Measurements from ENCODE around the gene SKI.
A peak's percentile ranks its signal among the peaks of the same experiment; 100 is the strongest.
"Not testable (repeated sequence)": the region's sequence is repeated elsewhere in the genome, so short reads cannot be mapped to it uniquely, and the experiment has no call there.

The SKI gene

DNA sequence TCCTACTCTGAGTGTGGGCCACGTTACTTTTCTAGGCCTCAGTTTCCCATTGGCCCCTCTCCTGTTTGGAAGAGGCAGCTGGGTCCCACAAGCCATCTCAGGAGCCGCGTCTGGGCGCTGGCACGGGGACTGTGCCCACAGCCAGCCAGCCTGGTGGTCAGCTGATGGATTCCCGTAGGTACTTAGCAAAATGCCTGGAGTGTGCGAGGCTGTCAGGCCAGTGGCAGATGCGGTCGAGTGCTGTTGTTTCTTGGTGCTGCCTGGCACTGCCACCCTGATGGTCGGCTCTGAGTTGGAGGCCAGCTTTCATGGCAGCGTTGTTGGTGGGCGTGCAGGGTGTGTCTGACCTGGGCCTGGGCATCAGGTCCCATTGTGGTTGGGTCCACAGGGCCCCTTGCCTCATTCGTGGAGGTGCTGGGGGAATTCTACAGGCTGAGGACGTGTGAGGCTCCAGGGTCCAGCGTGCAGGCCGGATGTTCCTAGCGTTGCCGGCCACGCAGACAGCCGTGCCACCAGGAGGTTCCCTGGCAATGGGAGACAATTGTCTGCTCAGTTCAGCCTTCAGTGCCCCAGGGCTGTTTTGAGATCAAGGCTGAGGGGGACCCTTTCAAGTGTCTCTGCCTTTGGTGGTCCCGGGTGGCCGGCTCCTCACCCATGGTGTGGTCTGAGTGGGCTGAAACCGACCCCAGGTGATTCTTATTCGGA, 20.9 kb downstream of the SKI start:
- no peak for DNase-seq

DNA sequence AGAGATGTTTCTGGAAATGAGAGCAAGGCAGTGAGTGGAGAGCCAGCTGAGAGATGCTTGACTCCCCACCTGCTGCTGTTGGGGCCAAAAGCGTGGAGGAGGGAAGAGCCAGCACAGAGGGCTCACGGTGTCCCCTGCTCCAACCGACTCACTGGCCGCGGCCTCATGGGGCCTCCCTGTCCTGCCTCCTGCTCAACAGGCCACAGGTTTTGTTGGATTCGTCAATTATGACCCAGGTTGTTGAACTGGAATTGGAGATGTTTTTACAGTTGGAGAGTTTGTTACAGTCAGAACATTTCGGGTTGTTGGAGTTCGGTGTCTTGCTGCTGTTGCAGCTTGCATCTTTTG, 21.4 kb downstream of the SKI start:
- DNase-seq, result no peak

DNA sequence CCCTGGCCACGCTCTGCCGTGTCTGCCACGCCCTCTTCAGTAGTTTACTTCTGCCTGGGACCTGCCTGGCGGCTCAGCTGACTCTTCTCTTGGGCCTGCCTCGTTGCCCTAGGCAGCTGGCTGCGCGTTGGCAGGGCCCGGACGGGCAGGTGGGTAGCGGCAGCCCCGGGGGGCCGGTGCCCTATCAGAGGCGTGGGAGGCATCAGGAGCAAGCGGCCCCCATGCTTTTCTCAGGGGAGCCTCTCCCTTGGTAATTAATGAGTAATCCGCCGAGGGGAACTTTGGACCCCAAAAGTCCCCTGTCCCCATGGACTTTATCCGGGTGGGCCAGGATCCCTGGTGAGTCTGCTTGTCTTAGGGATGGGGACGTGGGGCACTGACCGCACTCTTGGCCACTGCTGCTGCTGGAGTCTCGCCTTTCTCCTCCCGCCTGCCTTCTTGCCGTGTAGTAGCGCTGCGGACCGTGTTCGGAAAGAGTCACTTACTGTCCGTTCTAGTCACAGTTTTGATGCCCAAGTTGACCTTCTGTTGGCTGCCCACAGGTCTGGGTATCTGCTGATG, 22.7 kb downstream of the SKI start:
- no peak for DNase-seq

DNA sequence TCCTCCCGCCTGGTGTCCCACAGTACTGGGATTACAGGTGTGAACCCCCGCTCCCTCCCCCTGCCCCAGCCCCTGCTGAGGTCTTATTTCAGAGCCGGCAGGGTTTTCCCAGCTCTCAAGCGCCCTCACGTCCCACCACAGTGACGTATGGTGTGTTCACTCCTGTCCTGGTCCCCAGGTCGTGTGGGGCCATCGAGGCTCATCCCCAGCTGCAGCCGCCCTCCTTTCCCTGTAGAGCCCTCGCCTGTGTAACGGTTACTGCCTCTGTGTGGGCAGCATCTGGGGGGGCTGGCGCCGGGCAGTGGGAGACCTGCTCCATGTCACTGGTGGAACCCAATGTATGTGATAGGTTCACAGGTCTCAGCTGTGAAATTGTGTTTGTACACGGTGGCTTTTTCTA, 23.2 kb downstream of the SKI start:
- DNase-seq, result no peak

DNA sequence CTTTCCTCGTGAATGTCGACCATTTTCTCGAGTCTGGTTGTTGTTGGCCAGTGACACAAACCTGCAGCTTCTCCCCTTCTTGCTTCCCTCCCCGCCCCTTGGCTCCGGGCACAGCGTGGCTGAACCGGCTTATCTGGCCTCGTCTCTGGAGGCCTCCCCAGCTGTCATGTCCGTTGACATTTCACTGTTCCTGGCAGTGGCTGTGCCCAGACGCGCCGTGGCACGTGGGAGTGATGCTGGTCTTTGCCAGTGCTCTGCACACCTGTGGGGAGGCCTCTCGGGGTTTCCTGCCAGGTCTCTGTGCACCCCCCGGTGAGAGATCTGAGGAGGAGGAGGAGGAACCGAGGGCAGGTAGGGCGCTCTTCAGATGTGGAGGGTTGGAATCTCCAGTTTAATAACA, 23.7 kb downstream of the SKI start:
- DNase-seq, result no peak

DNA sequence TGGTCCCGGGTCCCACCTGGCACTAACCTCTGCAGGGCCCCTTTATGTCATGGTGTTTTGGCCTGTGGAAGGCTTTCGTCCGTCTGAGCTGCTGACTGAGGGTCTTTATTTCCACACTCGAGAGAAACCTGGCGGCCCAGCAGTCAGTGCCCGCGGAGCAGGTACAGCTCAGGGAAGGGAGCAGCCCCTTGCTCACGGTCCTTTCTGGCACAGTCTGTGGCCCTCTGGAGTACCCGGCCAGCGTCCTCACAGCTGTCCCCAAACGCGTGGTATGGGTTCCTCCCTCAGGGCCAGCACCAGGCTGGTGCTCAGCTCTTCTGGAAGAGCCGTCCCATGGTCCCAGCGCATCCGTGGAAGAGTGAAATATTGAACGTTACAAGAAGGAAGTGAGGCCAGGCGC, 24.3 kb downstream of the SKI start:
- DNase-seq, result no peak

DNA sequence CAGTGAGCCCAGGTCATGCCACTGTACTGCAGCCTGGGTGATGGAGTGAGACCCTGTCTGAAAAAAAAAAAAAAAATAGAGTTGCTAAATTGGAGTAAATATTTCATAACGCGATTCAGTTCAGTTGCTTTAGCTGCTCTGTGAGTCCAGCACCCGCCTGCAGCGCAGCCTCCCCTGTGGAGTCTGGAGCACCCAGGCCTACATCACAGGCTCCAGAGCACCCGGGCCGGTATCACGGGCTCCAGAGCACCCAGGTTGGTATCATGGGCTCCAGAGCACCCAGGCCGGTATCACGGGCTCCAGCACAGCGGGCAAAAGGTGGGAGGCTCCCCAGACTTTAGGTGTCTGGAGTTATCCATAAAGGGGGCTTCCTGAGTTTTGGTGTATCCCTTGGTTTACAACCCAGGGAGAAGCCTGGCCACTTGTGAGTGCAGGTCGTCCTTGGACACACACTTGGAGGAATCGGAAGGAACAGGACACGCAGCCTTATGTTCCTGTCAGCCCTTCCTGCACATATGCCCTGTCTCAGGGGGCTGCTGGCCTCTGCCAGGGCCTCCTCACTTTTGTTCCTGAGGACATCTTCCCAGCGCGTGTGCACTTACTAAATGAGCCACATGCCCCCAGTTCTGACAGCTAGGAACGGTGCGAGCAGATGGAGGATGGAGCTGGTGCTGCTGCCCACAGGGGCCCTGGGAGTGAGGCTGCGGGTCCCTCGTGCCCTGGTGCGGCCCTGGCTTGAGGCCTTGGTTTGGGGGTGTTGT, 25.1 kb downstream of the SKI start:
- DNase-seq, result no peak

DNA sequence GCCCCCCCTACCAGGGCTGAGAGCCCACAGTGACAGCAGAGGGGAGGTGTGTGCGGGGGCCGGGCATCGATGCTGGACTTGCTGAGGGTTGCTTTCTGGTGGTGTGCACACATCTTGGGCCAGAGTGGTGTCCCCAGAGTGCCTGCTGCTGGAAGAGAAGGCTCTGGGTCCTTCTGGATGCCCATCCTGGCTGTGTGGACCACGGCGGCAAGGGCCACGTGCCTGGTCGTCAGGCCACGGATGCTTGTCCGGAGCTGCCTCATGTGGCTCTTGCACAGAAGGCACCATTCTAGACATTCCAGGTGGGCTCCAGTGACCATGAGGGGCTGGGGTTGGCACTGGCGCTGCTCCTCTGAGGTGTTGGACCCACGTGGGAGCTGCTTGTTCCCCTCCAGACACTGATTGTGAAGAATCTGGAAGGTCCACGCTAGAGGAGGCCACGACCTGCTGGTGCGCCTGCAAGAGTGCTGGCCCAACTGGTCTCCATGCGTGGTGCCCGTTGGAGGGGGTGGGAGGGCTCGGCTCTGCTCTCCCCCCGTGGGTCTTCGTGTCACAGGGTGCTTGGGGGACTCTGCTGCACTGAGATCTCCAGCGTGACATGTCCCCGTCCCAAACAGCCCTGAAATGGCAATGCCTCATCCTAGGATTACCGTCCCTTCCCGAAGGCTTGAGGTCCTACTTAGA, 25.8 kb downstream of the SKI start:
- DNase-seq, result no peak

DNA sequence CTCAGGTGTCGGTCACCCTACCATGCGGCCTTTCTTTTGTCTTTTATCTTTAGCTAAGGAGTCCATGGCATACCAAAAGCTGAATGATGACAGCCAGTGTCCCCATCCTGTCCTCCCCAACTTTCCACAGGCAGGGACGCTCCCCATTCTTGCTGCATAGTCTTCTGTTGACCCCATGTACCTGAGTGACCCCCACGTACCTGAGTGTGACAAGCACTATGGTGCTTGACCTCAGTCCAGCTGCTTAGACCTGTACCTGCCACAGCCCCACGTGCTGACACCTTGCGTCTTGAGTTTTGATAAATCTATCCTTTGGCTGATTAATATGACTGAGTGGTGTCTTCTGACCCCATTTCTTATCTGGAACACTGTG, 26.9 kb downstream of the SKI start:
- no peak for DNase-seq

DNA sequence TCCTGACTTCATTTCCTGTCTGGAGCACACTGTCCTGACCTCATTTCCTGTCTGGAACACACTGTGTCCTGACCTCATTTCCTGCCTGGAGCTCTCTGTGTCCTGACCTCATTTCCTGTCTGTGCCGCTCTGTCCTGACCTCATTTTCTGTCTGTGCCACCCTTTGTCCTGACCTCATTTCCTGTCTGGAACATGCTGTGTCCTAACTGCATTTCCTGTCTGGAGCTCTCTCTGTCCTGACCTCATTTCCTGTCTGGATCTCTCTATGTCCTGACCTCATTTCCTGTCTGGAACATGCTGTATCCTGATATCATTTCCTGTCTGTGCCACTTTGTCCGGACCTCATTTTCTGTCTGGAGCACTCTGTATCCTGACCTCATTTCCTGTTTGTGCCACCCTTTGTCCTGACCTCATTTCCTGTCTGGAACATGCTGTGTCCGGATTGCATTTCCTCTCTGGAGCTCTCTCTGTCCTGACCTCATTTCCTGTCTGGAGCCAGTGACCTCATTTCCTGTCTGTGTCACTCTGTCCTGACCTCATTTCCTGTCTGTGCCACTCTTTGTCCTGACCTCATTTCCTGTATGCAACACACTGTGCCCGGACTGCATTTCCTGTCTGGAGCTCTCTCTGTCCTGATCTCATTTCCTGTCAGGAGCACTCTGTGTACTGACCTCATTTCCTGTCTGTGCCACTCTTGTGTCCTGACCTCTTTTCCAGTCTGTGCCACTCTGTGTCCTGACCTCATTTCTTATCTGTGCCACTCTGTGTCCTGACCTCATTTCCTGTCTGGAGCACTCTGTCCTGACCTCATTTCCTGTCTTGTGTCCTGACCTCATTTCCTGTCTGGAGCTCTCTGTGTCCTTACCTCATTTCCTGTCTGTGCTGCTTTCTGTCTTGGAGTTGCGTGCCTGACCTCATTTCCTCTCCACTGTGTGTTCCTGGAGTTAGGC, 27.6 kb downstream of the SKI start:
- peak; percentile 89 for DNase-seq

DNA sequence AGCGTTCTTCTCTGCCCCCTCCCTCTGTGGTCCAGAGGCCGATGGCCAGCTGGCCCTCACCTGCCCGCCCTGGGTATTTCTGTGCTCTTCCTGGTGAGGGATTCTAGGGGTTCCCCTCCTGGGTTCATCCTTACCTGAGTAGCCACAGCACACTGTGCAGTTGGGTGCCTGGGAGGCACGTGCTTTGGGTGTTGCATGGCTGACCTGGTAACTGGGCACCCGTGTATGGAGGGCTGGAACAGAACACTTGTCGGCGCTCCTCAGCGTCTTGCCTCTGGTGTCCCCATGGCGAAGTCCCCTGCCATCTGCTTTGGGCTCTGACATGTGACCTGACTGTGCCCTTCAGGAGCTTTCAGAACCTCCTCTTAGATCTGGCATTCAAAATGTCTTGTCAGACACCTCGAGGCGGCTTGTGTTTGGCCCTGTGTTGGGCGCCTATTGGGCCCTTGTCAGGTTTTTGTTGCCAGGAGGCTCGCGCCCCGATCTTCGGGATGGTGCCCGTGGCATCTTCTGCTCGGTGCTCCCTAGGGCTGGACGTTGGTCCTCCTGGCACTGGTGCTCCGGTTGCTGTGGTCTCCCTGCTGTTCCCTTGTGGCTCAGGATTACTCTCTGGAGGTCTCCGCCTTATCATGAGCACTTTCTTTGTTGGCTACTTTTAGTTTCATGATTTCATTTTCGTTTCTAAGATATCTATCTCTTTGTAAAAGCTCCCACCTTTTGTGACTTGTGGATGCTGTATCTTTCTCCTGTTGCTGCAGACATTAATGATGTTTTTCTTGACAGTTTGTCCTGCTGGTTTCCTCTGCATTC, 28.5 kb downstream of the SKI start:
- DNase-seq, result no peak

DNA sequence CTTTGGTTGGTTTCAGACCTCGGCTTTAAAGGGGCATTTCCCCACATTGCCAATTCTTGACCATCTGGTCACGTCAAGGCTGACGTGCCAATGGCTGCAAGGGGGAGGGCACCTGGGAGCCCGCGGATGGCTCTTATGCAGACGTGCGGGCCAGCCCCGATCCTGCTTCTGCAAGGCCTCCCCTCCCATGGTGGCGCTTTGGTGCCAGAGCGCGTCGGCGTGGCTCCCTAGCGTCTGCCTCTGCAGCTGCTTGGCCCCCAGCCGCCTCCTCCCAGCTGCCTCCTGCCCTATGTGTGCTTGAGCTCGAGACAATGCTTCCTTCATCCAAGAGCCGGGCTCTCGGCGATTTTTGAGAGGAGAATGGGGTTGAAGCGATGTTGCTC, 29.1 kb downstream of the SKI start:
- DNase-seq, result no peak

DNA sequence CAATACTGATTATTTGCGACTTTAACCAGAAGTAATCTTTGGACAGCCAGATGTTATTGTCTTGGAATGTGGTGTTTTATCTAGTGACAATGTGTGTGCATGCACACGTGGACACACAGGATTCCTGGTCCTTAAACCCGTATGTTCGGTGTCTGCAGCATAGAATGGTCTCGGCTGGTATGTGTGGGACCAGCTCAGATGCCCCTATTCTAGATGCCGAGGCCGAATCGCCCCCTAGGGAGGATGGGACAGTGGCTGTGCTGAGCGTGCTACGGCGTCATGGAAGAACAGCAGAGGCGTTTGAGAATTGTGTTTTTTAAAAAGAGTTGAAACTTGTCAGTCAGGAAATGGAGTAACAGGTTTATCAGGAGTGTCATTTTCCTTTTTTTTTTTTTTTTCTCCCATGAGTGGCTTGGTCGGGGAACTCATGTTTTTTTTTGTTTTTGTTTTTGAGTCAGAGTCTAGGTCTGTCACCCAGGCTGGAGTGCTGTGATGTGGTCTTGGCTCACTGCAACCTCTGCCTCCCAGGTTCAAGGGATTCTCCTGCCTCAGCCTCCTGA, 30.1 kb downstream of the SKI start:
- no peak for DNase-seq

DNA sequence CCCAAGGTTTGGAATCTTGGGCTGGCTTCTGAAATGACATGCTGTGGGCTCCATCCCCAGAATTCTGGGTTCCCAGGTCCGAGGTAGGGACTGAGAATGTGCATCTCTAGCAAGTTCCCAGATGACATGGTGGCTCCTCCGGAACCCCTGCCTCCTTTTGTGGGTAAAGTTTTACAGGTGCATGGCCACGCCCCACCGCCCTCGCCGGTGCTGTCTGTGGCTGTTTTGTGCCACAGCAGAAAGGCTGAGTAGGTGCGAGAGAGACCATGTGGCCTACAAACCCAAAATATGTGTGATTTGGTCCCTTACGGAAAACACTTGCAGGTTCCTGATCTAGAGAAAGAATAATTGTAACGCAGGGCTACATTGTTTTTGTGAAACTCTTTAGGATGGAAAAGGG, 30.9 kb downstream of the SKI start:
- no peak for DNase-seq

DNA sequence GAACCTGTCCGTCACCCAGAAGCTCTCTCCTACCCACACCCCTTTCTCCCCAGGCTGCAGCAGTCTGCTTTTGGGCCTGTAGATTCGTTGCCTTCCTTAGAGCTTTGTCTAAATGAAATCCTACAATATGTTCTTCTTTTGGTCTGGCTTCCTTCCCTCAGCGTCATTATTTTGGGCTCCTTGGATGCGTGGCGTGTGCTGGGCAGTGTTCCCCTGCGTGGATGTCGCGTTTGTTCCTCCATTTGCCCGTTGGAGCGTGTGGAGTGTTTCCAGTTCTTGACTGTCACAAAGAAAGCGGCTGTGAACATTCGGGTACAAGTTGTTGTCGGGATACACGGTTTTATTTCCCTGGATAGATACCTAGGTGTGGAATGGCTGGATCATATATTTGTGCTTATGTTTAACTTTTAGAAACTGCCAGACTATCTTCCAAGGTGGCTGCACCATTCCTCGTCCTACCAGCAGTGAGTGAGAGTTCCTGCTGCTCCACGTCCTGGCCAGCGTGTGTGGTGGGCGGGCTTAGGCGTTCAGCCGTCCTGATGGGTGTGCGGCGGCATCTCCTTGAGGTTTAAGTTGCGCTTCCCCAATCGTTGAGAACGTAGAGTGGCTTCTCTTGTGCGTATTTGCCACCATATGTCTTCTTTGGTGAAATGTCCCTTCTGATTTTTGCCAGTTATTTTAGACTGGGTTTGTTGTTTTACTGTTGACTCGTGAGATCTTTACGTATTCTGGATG, 31.7 kb downstream of the SKI start:
- no peak for DNase-seq

DNA sequence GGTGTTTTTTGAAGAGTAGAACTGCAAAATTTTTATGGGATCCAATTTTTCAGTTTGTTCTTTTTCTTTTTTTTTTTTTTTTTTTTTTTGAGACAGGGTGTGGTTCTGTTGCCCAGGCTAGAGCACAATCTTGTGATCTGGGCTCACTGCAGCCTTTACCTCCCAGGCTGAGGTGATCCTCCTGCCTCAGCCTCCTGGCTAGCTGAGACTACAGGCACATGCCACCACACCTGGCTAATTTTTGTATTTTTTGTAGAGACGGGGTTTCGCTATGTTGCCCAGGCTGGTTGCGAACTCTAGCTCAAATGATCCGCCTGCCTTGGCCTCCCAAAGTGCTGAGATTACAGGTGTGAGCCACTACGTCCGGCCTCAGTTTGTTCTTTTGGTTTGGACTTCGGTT, 32.4 kb downstream of the SKI start:
- not testable (repeated sequence) for DNase-seq

DNA sequence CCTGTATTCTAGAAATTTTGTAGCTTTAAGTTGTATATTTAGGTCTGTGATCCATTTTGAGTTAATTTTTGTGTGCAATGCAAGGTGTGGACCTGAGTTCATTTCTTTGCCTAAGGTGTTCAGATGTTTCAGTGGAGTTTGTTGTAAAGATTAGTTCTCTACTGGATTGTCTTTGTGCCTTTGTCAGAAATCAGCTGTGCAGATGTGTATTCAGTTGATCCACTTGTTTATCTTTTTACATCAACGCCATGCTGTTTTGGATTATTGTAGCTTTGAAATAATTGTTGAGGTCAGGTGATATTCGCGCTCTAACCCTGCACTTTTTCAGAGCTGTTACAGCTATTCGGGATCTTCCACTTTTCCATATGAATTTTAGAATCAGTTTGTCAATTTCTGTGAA, 32.8 kb downstream of the SKI start:
- no peak for DNase-seq

DNA sequence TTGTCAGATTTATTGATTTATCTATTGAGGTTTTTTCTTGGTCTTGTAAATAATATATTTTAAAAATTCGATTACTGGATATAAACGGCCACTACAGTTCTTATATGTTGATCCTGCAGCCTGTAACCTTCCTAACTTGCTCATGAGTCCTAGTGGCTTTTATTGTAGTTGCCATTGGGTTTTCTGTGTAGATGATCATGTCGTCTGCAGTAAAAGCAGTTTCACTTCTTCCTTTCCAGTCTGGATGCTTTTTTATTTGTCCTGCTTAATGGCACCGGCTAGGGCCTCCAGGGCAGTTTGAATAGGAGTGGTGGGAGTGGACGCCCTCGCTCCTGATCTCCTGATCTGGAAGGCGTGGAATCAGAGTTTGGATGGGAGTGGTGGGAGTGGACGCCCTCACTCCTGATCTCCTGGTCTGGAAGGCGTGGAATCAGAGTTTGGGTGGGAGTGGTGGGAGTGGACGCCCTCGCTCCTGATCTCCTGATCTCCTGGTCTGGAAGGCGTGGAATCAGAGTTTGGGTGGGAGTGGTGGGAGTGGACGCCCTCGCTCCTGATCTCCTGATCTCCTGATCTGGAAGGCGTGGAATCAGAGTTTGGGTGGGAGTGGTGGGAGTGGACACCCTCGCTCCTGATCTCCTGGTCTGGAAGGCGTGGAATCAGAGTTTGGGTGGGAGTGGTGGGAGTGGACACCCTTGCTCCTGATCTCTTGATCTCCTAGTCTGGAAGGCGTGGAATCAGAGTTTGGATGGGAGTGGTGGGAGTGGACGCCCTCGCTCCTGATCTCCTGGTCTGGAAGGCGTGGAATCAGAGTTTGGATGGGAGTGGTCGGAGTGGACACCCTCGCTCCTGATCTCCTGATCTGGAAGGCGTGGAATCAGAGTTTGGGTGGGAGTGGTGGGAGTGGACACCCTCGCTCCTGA, 33.6 kb downstream of the SKI start:
- not testable (repeated sequence) for DNase-seq

DNA sequence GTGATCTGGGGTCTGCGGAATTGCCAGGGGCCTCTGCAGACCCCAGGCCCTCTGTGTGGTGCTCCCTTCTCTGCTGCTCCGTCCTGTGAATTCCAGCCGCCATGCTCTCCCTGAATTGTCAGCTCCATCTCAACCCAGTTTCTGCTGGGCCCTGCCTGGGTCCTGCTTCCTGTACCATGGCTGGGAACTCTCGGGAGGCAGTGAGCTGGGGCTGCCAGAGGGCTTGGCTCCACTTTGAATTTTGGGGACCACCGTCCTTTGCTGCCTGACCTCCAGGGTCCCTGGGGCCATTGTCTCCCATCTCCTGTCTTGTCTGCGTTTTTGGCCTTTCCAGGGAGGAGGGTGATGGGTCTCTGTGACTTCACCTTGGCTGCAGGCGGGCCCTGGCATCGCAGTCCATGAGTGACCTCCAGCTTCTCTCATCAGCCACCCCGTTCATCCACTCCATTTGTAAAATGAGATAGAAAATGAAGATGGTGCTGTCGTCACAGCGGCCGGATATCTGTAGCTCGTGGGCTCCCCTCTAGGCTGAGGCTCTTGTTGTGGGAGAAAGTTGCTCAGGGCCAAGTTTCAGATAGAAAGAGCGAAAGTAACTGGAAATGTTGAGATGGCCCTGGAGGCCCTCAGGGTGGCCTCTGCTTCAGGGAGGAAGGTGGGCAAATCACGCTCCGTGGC, 38.3 kb downstream of the SKI start:
- no peak for DNase-seq
